ENCODE measurements around the gene DSE.
A peak's percentile ranks its signal among the peaks of the same experiment; 100 is the strongest.

The DSE gene

DNA sequence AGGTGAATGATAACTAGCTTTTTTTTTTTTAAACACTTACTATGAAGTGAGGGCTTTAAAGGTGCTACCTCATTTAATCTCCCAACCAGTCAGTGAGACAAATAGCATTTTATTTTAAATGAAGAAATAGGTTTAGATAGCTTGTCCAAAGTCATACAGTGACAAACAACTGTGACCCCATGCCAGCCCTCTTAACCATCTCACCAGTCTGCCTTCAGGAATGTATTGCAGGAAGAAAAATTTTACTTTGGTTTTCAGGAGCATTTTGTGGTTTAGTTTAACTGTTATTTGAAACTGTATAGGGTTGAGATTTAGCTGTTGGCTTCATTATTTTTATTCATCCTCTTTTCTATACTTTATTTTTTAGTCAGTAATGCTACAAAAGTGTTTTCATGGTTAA is 18.6 kb downstream of the DSE start:
- H3K79me2 ChIP-seq (ENCODE audit: insufficient read depth, low read length) = no peaks in the 10 kb centered on the region
- no peak for DNase-seq

DNA sequence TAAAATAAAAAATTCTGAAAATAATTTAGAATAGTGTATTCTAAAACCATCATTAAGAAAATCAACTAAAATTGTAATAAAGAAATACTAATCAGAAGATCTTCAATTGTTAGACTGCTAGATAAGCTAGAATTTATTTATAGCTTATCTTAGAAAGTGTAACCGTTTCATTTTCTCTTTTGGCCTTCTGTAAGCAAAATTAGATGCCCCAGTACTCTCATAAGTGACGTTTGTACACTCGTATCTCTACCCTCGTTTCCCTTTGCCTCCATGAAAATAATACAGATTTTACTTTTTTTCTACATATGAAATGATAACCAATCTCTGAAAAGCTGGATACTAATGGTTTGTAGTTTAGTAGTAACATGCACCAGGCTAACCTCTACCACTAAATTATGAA is 19.8 kb downstream of the DSE start:
- H3K4me2 ChIP-seq (ENCODE audit: insufficient read depth, low read length) = no peak overlapping the region

More for the DNA sequence above, 18.6 kb downstream of the DSE start:
- no peak for ATAC-seq (ENCODE audit: insufficient read depth, low read depth)
- no peaks in the 10 kb centered on the region for H4K20me1 ChIP-seq (ENCODE audit: insufficient read depth, low read length)
- no peaks in the 10 kb centered on the region for H3K36me3 ChIP-seq (ENCODE audit: insufficient read depth, low read length)
- no peak overlapping the region for H3K27ac ChIP-seq (ENCODE audit: low read length)
- no peak overlapping the region for H2AFZ ChIP-seq (ENCODE audit: low read depth, low read length)
- TF ChIP-seq, protein P1, sequence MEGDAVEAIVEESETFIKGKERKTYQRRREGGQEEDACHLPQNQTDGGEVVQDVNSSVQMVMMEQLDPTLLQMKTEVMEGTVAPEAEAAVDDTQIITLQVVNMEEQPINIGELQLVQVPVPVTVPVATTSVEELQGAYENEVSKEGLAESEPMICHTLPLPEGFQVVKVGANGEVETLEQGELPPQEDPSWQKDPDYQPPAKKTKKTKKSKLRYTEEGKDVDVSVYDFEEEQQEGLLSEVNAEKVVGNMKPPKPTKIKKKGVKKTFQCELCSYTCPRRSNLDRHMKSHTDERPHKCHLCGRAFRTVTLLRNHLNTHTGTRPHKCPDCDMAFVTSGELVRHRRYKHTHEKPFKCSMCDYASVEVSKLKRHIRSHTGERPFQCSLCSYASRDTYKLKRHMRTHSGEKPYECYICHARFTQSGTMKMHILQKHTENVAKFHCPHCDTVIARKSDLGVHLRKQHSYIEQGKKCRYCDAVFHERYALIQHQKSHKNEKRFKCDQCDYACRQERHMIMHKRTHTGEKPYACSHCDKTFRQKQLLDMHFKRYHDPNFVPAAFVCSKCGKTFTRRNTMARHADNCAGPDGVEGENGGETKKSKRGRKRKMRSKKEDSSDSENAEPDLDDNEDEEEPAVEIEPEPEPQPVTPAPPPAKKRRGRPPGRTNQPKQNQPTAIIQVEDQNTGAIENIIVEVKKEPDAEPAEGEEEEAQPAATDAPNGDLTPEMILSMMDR (IDR thresholded peaks at IDR 0.05; ENCODE audit: borderline replicate concordance, extremely low read depth, low read length, poor library complexity, severe bottlenecking) = no peak
- TF ChIP-seq EZH2 (IDR thresholded peaks at IDR 0.05; ENCODE audit: borderline replicate concordance, low read depth, low read length, severe bottlenecking) = no peak
- no peak overlapping the region for H3K4me3 ChIP-seq (ENCODE audit: low read depth in 1 of 2, low read length in 2 of 2)
- no peak overlapping the region for H3K9ac ChIP-seq (ENCODE audit: low read depth, low read length)
- H3K27me3 ChIP-seq (ENCODE audit: insufficient read depth, low read length, poor library complexity) = no peaks in the 10 kb centered on the region
- H3K9me3 ChIP-seq (ENCODE audit: insufficient read depth, low read length, severe bottlenecking) = no peaks in the 10 kb centered on the region
- H3K4me1 ChIP-seq (ENCODE audit: insufficient read depth, low read length) = peaks cover 9% of the 10 kb centered on the region
- H3K4me2 ChIP-seq (ENCODE audit: insufficient read depth, low read length) = no peak overlapping the region

GRCh38 chr6:116392132-116393013 is 21.6 kb downstream of the DSE start:
- Histone ChIP-seq H3K4me2 (ENCODE audit: insufficient read depth, low read length) (no peak overlapping the region), H3K4me3 (ENCODE audit: low read depth in 1 of 2, low read length in 2 of 2) (no peak overlapping the region), H3K27me3 (ENCODE audit: insufficient read depth, low read length, poor library complexity) (no peaks in the 10 kb centered on the region), H3K79me2 (ENCODE audit: insufficient read depth, low read length) (no peaks in the 10 kb centered on the region), H3K9me3 (ENCODE audit: insufficient read depth, low read length, severe bottlenecking) (no peaks in the 10 kb centered on the region), H2AFZ (ENCODE audit: low read depth, low read length) (no peak overlapping the region), H4K20me1 (ENCODE audit: insufficient read depth, low read length) (no peaks in the 10 kb centered on the region), H3K36me3 (ENCODE audit: insufficient read depth, low read length) (no peaks in the 10 kb centered on the region), H3K27ac (ENCODE audit: low read length) (no peak overlapping the region), H3K4me1 (ENCODE audit: insufficient read depth, low read length) (peaks cover 9% of the 10 kb centered on the region), H3K9ac (ENCODE audit: low read depth, low read length) (no peak overlapping the region)
- peak; percentile 31; the same call in 1 of the 3 replicates for ATAC-seq (ENCODE audit: insufficient read depth, low read depth)
- DNase-seq = no peak
- TF ChIP-seq EZH2 (IDR thresholded peaks at IDR 0.05; ENCODE audit: borderline replicate concordance, low read depth, low read length, severe bottlenecking) = no peak
- TF ChIP-seq, protein P1 (IDR thresholded peaks at IDR 0.05; ENCODE audit: borderline replicate concordance, extremely low read depth, low read length, poor library complexity, severe bottlenecking) = no peak

More for the DNA sequence above, 19.8 kb downstream of the DSE start:
- Histone ChIP-seq H3K36me3 (ENCODE audit: insufficient read depth, low read length) (no peaks in the 10 kb centered on the region), H3K9ac (ENCODE audit: low read depth, low read length) (no peak overlapping the region), H4K20me1 (ENCODE audit: insufficient read depth, low read length) (no peaks in the 10 kb centered on the region), H3K27ac (ENCODE audit: low read length) (no peak overlapping the region), H3K27me3 (ENCODE audit: insufficient read depth, low read length, poor library complexity) (no peaks in the 10 kb centered on the region), H3K9me3 (ENCODE audit: insufficient read depth, low read length, severe bottlenecking) (no peaks in the 10 kb centered on the region), H3K4me3 (ENCODE audit: low read depth in 1 of 2, low read length in 2 of 2) (no peak overlapping the region), H3K4me1 (ENCODE audit: insufficient read depth, low read length) (peaks cover 9% of the 10 kb centered on the region), H3K79me2 (ENCODE audit: insufficient read depth, low read length) (no peaks in the 10 kb centered on the region), H2AFZ (ENCODE audit: low read depth, low read length) (no peak overlapping the region)
- ATAC-seq (ENCODE audit: insufficient read depth, low read depth) = no peak
- TF ChIP-seq, protein P1 (IDR thresholded peaks at IDR 0.05; ENCODE audit: borderline replicate concordance, extremely low read depth, low read length, poor library complexity, severe bottlenecking) = no peak
- TF ChIP-seq EZH2 (IDR thresholded peaks at IDR 0.05; ENCODE audit: borderline replicate concordance, low read depth, low read length, severe bottlenecking) = no peak
- DNase-seq = no peak
